K562 (cell line): ENCODE data around the gene TRIM2. TPM values are rescaled to one million over a fixed set of nuclear protein-coding genes. Genes with fewer than 3 reads are reported as not detected.

Experiments
- ATAC-seq: fragments of 200-7000 bp; cut with Tn5 transposase; 3 replicates; pipeline ENCODE4 v1.9.1; 2020; ENCODE audit warnings: moderate library complexity
- BruUV-seq: library from RNA; stranded (reverse); fragments of 400-500 nt; replicated peaks from 2 replicates; lab custom pipeline; 2021; lab: Mats Ljungman, UMichigan
- CTCF ChIA-PET: fragments of 300-600 bp; formaldehyde crosslinking; extraction: SDS; loops from one replicate; lab custom pipeline; 2021; ENCODE audit warnings: low intra/inter-chr PET ratio; lab: Yijun Ruan, JAX
- POLR2A ChIA-PET: fragments of 300-600, 350-650 bp; sonication (Branson Sonifier 250); formaldehyde crosslinking; extraction: SDS; loops from one replicate; lab custom pipeline; 2021; ENCODE audit warnings: antibody characterized with exemption, inconsistent platforms; lab: Yijun Ruan, JAX
- DNase-seq, 4 experiments: peaks; one replicate each; pipeline versions ENCODE4 v3.0.0 to v3.0.0-alpha.2; 2011 to 2018; ENCODE audit warnings: low spot score in 3 of 4, mixed read lengths in 3 of 4; ENCODE audit errors: extremely low read depth in 1 of 4
- FAIRE-seq: peaks from 2 replicates; lab custom pipeline; 2011; peaks lifted over from hg19 to GRCh38; lab: Jason Lieb, UNC
- H2AFZ ChIP-seq: 2 replicates; pipeline ENCODE4 v1.6.0; 2011; ENCODE audit warnings: low read depth, low read length, control low read depth, inconsistent platforms
- H3K27ac ChIP-seq: fragments of 200-600 bp; 3 replicates; pipeline ENCODE4 v1.8.0; 2011; ENCODE audit warnings: low read depth, mild to moderate bottlenecking, control low read depth, inconsistent platforms, low read length, moderate library complexity, mixed read lengths; ENCODE audit errors: extremely low read depth
- H3K27me3 ChIP-seq, 2 experiments: fragments of 300-600 bp in 1 of 2; 2 replicates in 1 of 2; 3 replicates in 1 of 2; pipeline versions ENCODE4 v1.6.0 to v1.8.0; 2011; ENCODE audit warnings: inconsistent platforms in 2 of 2, low read length in 2 of 2, mild to moderate bottlenecking in 1 of 2, mixed read lengths in 1 of 2, moderate library complexity in 1 of 2; ENCODE audit not compliant: control insufficient read depth in 2 of 2, insufficient read depth in 2 of 2
- H3K36me3 ChIP-seq: fragments of 300-600 bp; 3 replicates; pipeline ENCODE4 v1.8.0; 2011; ENCODE audit warnings: mild to moderate bottlenecking, low read length, inconsistent platforms; ENCODE audit not compliant: control insufficient read depth, insufficient read depth
- H3K4me1 ChIP-seq, 2 experiments: fragments of 200-600 bp in 1 of 2; replicated peaks in 1 of 2; 2 replicates in 1 of 2; 3 replicates in 1 of 2; pipeline versions ENCODE4 v1.5.1 to v1.8.0; 2011; ENCODE audit warnings: inconsistent platforms in 2 of 2, low read length in 2 of 2, mild to moderate bottlenecking in 1 of 2, mixed read lengths in 1 of 2, moderate library complexity in 1 of 2; ENCODE audit not compliant: control insufficient read depth in 2 of 2, insufficient read depth in 2 of 2
- H3K4me2 ChIP-seq: 2 replicates; pipeline ENCODE4 v1.6.1; 2011; ENCODE audit warnings: low read length, control low read depth, inconsistent platforms, mixed read lengths; ENCODE audit not compliant: insufficient read depth
- H3K4me3 ChIP-seq: fragments of 200-600 bp; sonication (generic), shearing (Covaris generic); 2 replicates; pipeline ENCODE4 v1.5.1; 2016; ENCODE audit warnings: control low read depth, inconsistent platforms
- H3K79me2 ChIP-seq: fragments of 200-600 bp; 3 replicates; pipeline ENCODE4 v1.8.0; 2011; ENCODE audit warnings: low read length, inconsistent platforms; ENCODE audit not compliant: control insufficient read depth, insufficient read depth
- H3K9ac ChIP-seq, 2 experiments: 2 replicates each; pipeline versions ENCODE4 v1.6.0 to v1.6.1; 2011; ENCODE audit warnings: low read depth in 2 of 2, low read length in 2 of 2, control low read depth in 1 of 2, inconsistent platforms in 1 of 2, mild to moderate bottlenecking in 1 of 2, mixed read lengths in 1 of 2; ENCODE audit not compliant: insufficient read depth in 1 of 2
- H3K9me1 ChIP-seq: one replicate; pipeline ENCODE4 v1.6.0; 2011; ENCODE audit warnings: inconsistent platforms, mild to moderate bottlenecking, low read length, moderate library complexity; ENCODE audit not compliant: control insufficient read depth, insufficient read depth
- H3K9me3 ChIP-seq: replicated peaks from 2 replicates; pipeline ENCODE4 v1.5.1; 2011; ENCODE audit warnings: low read depth, low read length, inconsistent platforms; ENCODE audit not compliant: control insufficient read depth, insufficient read depth
- H4K20me1 ChIP-seq: replicated peaks from 2 replicates; pipeline ENCODE4 v1.6.1; 2011; ENCODE audit warnings: low read length, inconsistent platforms, mixed read lengths; ENCODE audit not compliant: control insufficient read depth, insufficient read depth
- CBFA2T3 ChIP-seq: fragments of 450-650 bp; IDR thresholded peaks from 2 replicates; pipeline ENCODE4 v1.6.1; 2017
- CCNT2 ChIP-seq: IDR thresholded peaks from 2 replicates; pipeline ENCODE4 v1.6.1; 2011; ENCODE audit warnings: borderline replicate concordance, low read depth, mild to moderate bottlenecking, moderate library complexity, mixed read lengths, low read length; ENCODE audit not compliant: insufficient read length; ENCODE audit errors: extremely low read depth
- EGR1 ChIP-seq: fragments of 450-650 bp; conservative IDR thresholded peaks from 2 replicates; pipeline ENCODE4 v1.6.1; 2017; ENCODE audit warnings: mild to moderate bottlenecking
- ETV6 ChIP-seq, 3 experiments: fragments of 150-350 bp in 1 of 3; sonication (generic) in 1 of 3; formaldehyde crosslinking in 1 of 3; IDR thresholded peaks; 2 replicates each; pipeline versions ENCODE4 v1.6.1 to v1.8.0; 2014 to 2022; ENCODE audit warnings: borderline replicate concordance in 2 of 3, low read depth in 2 of 3, antibody characterized with exemption in 1 of 3, low read length in 1 of 3, mild to moderate bottlenecking in 1 of 3, missing genetic modification reagents in 1 of 3
- MCM3 ChIP-seq: fragments of 450-650 bp; IDR thresholded peaks from 2 replicates; pipeline ENCODE4 v1.6.1; 2016
- MEIS2 ChIP-seq: fragments of 450-650 bp; IDR thresholded peaks from 2 replicates; pipeline ENCODE4 v1.6.1; 2014; ENCODE audit warnings: mild to moderate bottlenecking; ENCODE audit not compliant: partially characterized antibody
- MYC ChIP-seq, 2 experiments: fragments of 250-450 bp in 1 of 2; sonication (Bioruptor Pico) in 1 of 2; IDR thresholded peaks; 2 replicates each; pipeline versions ENCODE4 v1.5.1 to v1.6.1; 2012 to 2021; ENCODE audit warnings: low read depth in 2 of 2, borderline replicate concordance in 1 of 2, improper control_type of control experiment in 1 of 2, low read length in 1 of 2, mild to moderate bottlenecking in 1 of 2, moderate library complexity in 1 of 2
- PHF21A ChIP-seq: fragments of 450-650 bp; IDR thresholded peaks from 2 replicates; pipeline ENCODE4 v1.6.1; 2017; ENCODE audit warnings: low read depth, borderline replicate concordance
- PRMT5 ChIP-seq: sonication (generic); formaldehyde crosslinking; IDR thresholded peaks from 2 replicates; pipeline ENCODE4 v1.5.0; 2020; ENCODE audit warnings: missing genetic modification reagents
- SMARCE1 ChIP-seq: fragments of 450-650 bp; IDR thresholded peaks from 2 replicates; pipeline ENCODE4 v1.7.1; 2016; ENCODE audit warnings: mild to moderate bottlenecking
- STAT6 ChIP-seq: sonication (generic); formaldehyde crosslinking; IDR thresholded peaks from 2 replicates; pipeline ENCODE4 v1.8.1; 2023; ENCODE audit warnings: mild to moderate bottlenecking, missing genetic modification reagents
- ZNF444 ChIP-seq: fragments of 250-450 bp; sonication (Bioruptor Pico); IDR thresholded peaks from 2 replicates; pipeline ENCODE4 v1.4.0; 2020; ENCODE audit warnings: mild to moderate bottlenecking, moderate library complexity
- ZNF707 ChIP-seq: fragments of 250-450 bp; sonication (Bioruptor Pico); conservative IDR thresholded peaks from 2 replicates; pipeline ENCODE4 v1.8.0; 2022; ENCODE audit warnings: inconsistent platforms, mild to moderate bottlenecking, moderate library complexity
- WGBS: fragments of 100-300 bp; shearing (Covaris generic); methylation state at CpG from one replicate; pipeline ENCODE4 v1.1.6; 2016; ENCODE audit warnings: low coverage, mixed read lengths; ENCODE audit not compliant: insufficient coverage; ENCODE audit errors: missing lambda C conversion rate; 5-methylcytosine and 5-hydroxymethylcytosine counted together
- in situ Hi-C: fragments of 300-500 bp; cut with MboI; formaldehyde crosslinking; loops from 4 replicates; pipeline ENCODE4 v1.15.0; 2018; ENCODE audit warnings: inconsistent platforms, mixed read lengths
- intact Hi-C: fragments of 100-400 bp; cut with micrococcal nuclease; formaldehyde crosslinking; loops from 2 replicates; pipeline ENCODE4 v1.14.2; 2022
- polyA plus RNA-seq, 8 experiments: library from polyadenylated mRNA; depleted of rRNA in 4 of 8; stranded (reverse) in 5 of 8; unstranded in 3 of 8; fragments of >200 nt; fragmentation: Nextera tagmentation in 2 of 8; fragmentation: Illumina TruSeq in 1 of 8; extraction: Ambion mirVana in 2 of 8; extraction: Trizol in 1 of 8; gene quantifications; 2 replicates each; pipeline versions ENCODE4 v1.2.1 to v1.2.3, GENCODE V29; 2011 to 2014; ENCODE audit warnings: inconsistent platforms in 1 of 8, missing spikeins in 1 of 8
- total RNA-seq, 7 experiments: library from RNA; depleted of rRNA in 6 of 7; stranded (reverse); fragments of >200 nt in 6 of 7; fragmentation: Illumina TruSeq in 2 of 7; extraction: Trizol in 2 of 7; gene quantifications; 2 replicates each; pipeline versions ENCODE4 v1.2.1 to v1.2.3, GENCODE V29; 2011 to 2021; ENCODE audit warnings: low replicate concordance in 1 of 7

Gene TRIM2
- total and polyA plus RNA-seq, 9 of the 15 experiments (the other 6 are each of a cell fraction or from before 2014, with no cell fraction given) = 0.01 to 0.41 (median 0.13) TPM; not detected in 1

GRCh38 chr4:153349206-153349805, 145.1 kb downstream of the TRIM2 start:
- POLR2A ChIA-PET = interaction anchor here (1.1 kb wide), 1 partner anchor 291 kb away, joined by 3 read pairs; no protein-coding TSS in a partner anchor

GRCh38 chr4:153362184-153362583, 157.9 kb downstream of the TRIM2 start:
- Histone ChIP-seq H3K79me2 (0 out of 3 replicates have a peak, but pooled peaks cover 5% of the 10 kb centered on the region), H3K9me1 (no peaks in the 10 kb centered on the region), H3K4me2 (no peak overlapping the region; the same call in 1 of the 2 replicates), H3K9ac (no peak overlapping the region; a peak in 1 of 4 replicates), H3K4me3 (no peak overlapping the region), H3K4me1 (peaks cover 4 to 9% of the 10 kb centered on the region in 2 experiments; a peak in 3 of 5 replicates), H4K20me1 (no peaks in the 10 kb centered on the region), H3K27ac (peak overlapping the region; percentile 29; the same call in 2 of the 3 replicates), H3K27me3 (no peaks in the 10 kb centered on the region), H3K9me3 (no peaks in the 10 kb centered on the region), H2AFZ (no peak overlapping the region), H3K36me3 (peaks cover 72% of the 10 kb centered on the region)
- FAIRE-seq (peak; percentile 92), DNase-seq (peak; percentile 37 to 93 (median 48)), ATAC-seq (peak; percentile 94)
- in situ Hi-C loops (no loop called here), intact Hi-C loops (loop anchor here (5.0 kb wide), 1 partner anchor 50 kb away; no protein-coding TSS in a partner anchor)
- BruUV-seq = no TSS peak
- CTCF ChIA-PET = no interaction called here
- 14% methylated on average over 3 of the region's 3 CpGs for WGBS
- POLR2A ChIA-PET = interaction anchor here (1.8 to 2.1 kb wide), 2 partner anchors 14 to 16 kb away, joined by 6 read pairs; no protein-coding TSS in a partner anchor
- no peak for TF ChIP-seq STAT6 (CRISPR knock-in tag)
- TF ChIP-seq PRMT5 (CRISPR knock-in tag) = no peak
- TF ChIP-seq CCNT2 = peak; percentile 48
- TF ChIP-seq CBFA2T3 = peak; percentile 67
- peak; percentile 32; the same call in 1 of the 2 replicates for TF ChIP-seq MYC (IDR thresholded peaks at IDR 0.05; ENCODE audit: low read depth, low read length)
- TF ChIP-seq MYC (CRISPR knock-in tag; IDR thresholded peaks at IDR 0.05; ENCODE audit: borderline replicate concordance, low read depth) = no peak
- TF ChIP-seq SMARCE1 = peak; percentile 62; the same call in 1 of the 2 replicates
- peak; percentile 64 for TF ChIP-seq EGR1
- no peak for TF ChIP-seq MCM3
- TF ChIP-seq ZNF444 (CRISPR knock-in tag) = no peak

More at GRCh38 chr4:153349206-153349805, 145.1 kb downstream of the TRIM2 start:
- no peak for FAIRE-seq
- peaks cover 14 to 27% of the 10 kb centered on the region in 2 experiments; a peak in 3 of 5 replicates for H3K4me1 ChIP-seq
- H3K4me2 ChIP-seq = no peak overlapping the region
- 23% methylated on average over 1 of the region's 1 CpG for WGBS
- no peak for DNase-seq
- peaks cover 43% of the 10 kb centered on the region for H3K36me3 ChIP-seq
- no peak overlapping the region for H3K9ac ChIP-seq
- CTCF ChIA-PET = no interaction called here
- H3K27ac ChIP-seq = no peak overlapping the region
- H3K9me1 ChIP-seq = no peaks in the 10 kb centered on the region
- TF ChIP-seq ETV6 (IDR thresholded peaks at IDR 0.05; ENCODE audit: borderline replicate concordance in 1 of 2, low read depth in 2 of 2, low read length in 1 of 2) (no peak), ETV6 (CRISPR knock-in tag; IDR thresholded peaks at IDR 0.05; ENCODE audit: borderline replicate concordance) (no peak), MEIS2 (no peak), ZNF707 (no peak), PHF21A (no peak)
- no peak for ATAC-seq
- no peaks in the 10 kb centered on the region for H3K9me3 ChIP-seq
- H3K27me3 ChIP-seq = no peaks in the 10 kb centered on the region
- in situ Hi-C loops = loop anchor here (5.0 kb wide), 1 partner anchor 223 kb away; no protein-coding TSS in a partner anchor
- no peak overlapping the region for H2AFZ ChIP-seq
- intact Hi-C loops = loop anchor here (5.0 to 10.0 kb wide), 3 partner anchors 63 to 403 kb away; partner anchors contain the start of gene TMEM131L
- BruUV-seq = no TSS peak
- peaks cover 81% of the 10 kb centered on the region for H3K79me2 ChIP-seq
- peaks cover 11% of the 10 kb centered on the region for H4K20me1 ChIP-seq
- H3K4me3 ChIP-seq = no peak overlapping the region
